Fibroblast of lung (primary cell): ENCODE results near the gene LPCAT3. TPM values are rescaled to one million over a fixed set of nuclear protein-coding genes. Genes with fewer than 3 reads are reported as not detected.

Source experiments
- DNase-seq, 2 donors: peaks; one replicate each; pipeline versions ENCODE4 v3.0.0 to v3.0.0-alpha.2; 2010; ENCODE audit warnings: low read depth in 2 of 2
- H2AFZ ChIP-seq: 2 replicates; pipeline ENCODE4 v1.5.1; 2012; ENCODE audit warnings: low read length, control low read depth, inconsistent platforms
- H3K27ac ChIP-seq: 2 replicates; pipeline ENCODE4 v1.5.1; 2011; ENCODE audit warnings: low read length, control low read depth; ENCODE audit not compliant: insufficient read depth
- H3K27me3 ChIP-seq: 2 replicates; pipeline ENCODE4 v1.5.1; 2011; ENCODE audit warnings: mild to moderate bottlenecking, low read length; ENCODE audit not compliant: control insufficient read depth, insufficient read depth
- H3K36me3 ChIP-seq: 2 replicates; pipeline ENCODE4 v1.5.1; 2011; ENCODE audit warnings: low read length; ENCODE audit not compliant: control insufficient read depth, insufficient read depth
- H3K4me1 ChIP-seq: 2 replicates; pipeline ENCODE4 v1.5.1; 2011; ENCODE audit warnings: low read length; ENCODE audit not compliant: control insufficient read depth, insufficient read depth; ENCODE audit errors: extremely low read depth
- H3K4me2 ChIP-seq: 2 replicates; pipeline ENCODE4 v1.5.1; 2011; ENCODE audit warnings: low read length, control low read depth; ENCODE audit not compliant: insufficient read depth; ENCODE audit errors: extremely low read depth
- H3K4me3 ChIP-seq, 4 experiments: fragments of 200-600 bp in 1 of 4; sonication (generic) in 1 of 4; replicated peaks in 1 of 4; 2 replicates each; pipeline ENCODE4 v1.5.1; 2011 to 2016; ENCODE audit warnings: low read length in 4 of 4, low read depth in 3 of 4, mild to moderate bottlenecking in 3 of 4, control low read depth in 2 of 4, inconsistent platforms in 1 of 4, mixed read lengths in 1 of 4; ENCODE audit not compliant: insufficient read depth in 1 of 4; ENCODE audit errors: control extremely low read depth in 1 of 4
- H3K79me2 ChIP-seq: 2 replicates; pipeline ENCODE4 v1.5.1; 2012; ENCODE audit warnings: mild to moderate bottlenecking, low read length, inconsistent platforms; ENCODE audit not compliant: control insufficient read depth, insufficient read depth
- H3K9ac ChIP-seq: 2 replicates; pipeline ENCODE4 v1.5.1; 2011; ENCODE audit warnings: mild to moderate bottlenecking, low read length, control low read depth; ENCODE audit not compliant: insufficient read depth
- H3K9me3 ChIP-seq: 2 replicates; pipeline ENCODE4 v1.5.1; 2012; ENCODE audit warnings: low read depth, low read length; ENCODE audit not compliant: control insufficient read depth, insufficient read depth
- H4K20me1 ChIP-seq: 2 replicates; pipeline ENCODE4 v1.5.1; 2011; ENCODE audit warnings: low read length; ENCODE audit not compliant: control insufficient read depth, insufficient read depth; ENCODE audit errors: extremely low read depth
- EZH2 ChIP-seq: IDR thresholded peaks from 2 replicates; pipeline ENCODE4 v1.5.1; 2012; ENCODE audit warnings: low read length, control low read depth, mild to moderate bottlenecking; ENCODE audit errors: missing control alignments
- polyA plus RNA-seq, 2 donors: library from polyadenylated mRNA; depleted of rRNA in 1 of 2; stranded (reverse) in 1 of 2; unstranded in 1 of 2; fragments of >200 nt; gene quantifications; 2 replicates each; pipeline ENCODE4 v1.2.1, GENCODE V29; 2011 to 2012; ENCODE audit warnings: missing spikeins in 1 of 2
- total RNA-seq: library from RNA; depleted of rRNA; stranded (reverse); fragments of >200 nt; gene quantifications from 2 replicates; pipeline ENCODE4 v1.2.1, GENCODE V29; 2014
- TF ChIP-seq, protein P1 (sequence below), 2 donors: IDR thresholded peaks in 1 of 2; conservative IDR thresholded peaks in 1 of 2; 1 replicate in 1 of 2; 2 replicates in 1 of 2; pipeline ENCODE4 v1.5.1; 2011 to 2012; ENCODE audit warnings: low read length in 2 of 2, control low read depth in 1 of 2, inconsistent platforms in 1 of 2, low read depth in 1 of 2, mild to moderate bottlenecking in 1 of 2

The LPCAT3 gene
- total and polyA plus RNA-seq, 2 donors (not counting 1 experiment from before 2014, with no cell fraction given), result 11.4 to 54.0 TPM

GRCh38 chr12:7061138-7061537 lies 42.9 kb upstream of the LPCAT3 start:
- peaks cover 17% of the 10 kb centered on the region for H3K4me1 ChIP-seq
- no peak for TF ChIP-seq EZH2
- TF ChIP-seq, protein P1, sequence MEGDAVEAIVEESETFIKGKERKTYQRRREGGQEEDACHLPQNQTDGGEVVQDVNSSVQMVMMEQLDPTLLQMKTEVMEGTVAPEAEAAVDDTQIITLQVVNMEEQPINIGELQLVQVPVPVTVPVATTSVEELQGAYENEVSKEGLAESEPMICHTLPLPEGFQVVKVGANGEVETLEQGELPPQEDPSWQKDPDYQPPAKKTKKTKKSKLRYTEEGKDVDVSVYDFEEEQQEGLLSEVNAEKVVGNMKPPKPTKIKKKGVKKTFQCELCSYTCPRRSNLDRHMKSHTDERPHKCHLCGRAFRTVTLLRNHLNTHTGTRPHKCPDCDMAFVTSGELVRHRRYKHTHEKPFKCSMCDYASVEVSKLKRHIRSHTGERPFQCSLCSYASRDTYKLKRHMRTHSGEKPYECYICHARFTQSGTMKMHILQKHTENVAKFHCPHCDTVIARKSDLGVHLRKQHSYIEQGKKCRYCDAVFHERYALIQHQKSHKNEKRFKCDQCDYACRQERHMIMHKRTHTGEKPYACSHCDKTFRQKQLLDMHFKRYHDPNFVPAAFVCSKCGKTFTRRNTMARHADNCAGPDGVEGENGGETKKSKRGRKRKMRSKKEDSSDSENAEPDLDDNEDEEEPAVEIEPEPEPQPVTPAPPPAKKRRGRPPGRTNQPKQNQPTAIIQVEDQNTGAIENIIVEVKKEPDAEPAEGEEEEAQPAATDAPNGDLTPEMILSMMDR (conservative IDR thresholded peaks at IDR 0.05 in 1 of 2, IDR thresholded peaks at IDR 0.05 in 1 of 2; ENCODE audit: low read depth in 1 of 2, low read length in 2 of 2), result no peak
- no peaks in the 10 kb centered on the region for H3K9me3 ChIP-seq
- H4K20me1 ChIP-seq, result no peaks in the 10 kb centered on the region
- H2AFZ ChIP-seq, result peak overlapping the region; percentile 44
- H3K27me3 ChIP-seq, result no peaks in the 10 kb centered on the region
- no peaks in the 10 kb centered on the region for H3K79me2 ChIP-seq
- H3K27ac ChIP-seq, result peak overlapping the region; percentile 90
- DNase-seq, result no peak
- peak overlapping the region; percentile 68 for H3K9ac ChIP-seq
- H3K4me3 ChIP-seq, result peak overlapping the region; percentile 59 to 90 (median 71)
- H3K4me2 ChIP-seq, result peak overlapping the region; percentile 100
- H3K36me3 ChIP-seq, result peaks cover 3% of the 10 kb centered on the region

- peaks cover 1% of the 10 kb centered on the region for H3K27me3 ChIP-seq
- no peaks in the 10 kb centered on the region for H4K20me1 ChIP-seq
- no peaks in the 10 kb centered on the region for H3K9me3 ChIP-seq
- peak within 1 kb of the TSS; percentile 90 for H3K27ac ChIP-seq
- H2AFZ ChIP-seq, result peak within 1 kb of the TSS; percentile 44
- H3K4me1 ChIP-seq, result peaks cover 17% of the 10 kb centered on the region
- H3K36me3 ChIP-seq, result peaks cover 3% of the 10 kb centered on the region
- peak within 1 kb of the TSS; percentile 59 to 90 (median 71) for H3K4me3 ChIP-seq
- no peaks in the 10 kb centered on the region for H3K79me2 ChIP-seq
- peak within 1 kb of the TSS; percentile 68 for H3K9ac ChIP-seq
- peak; percentile 93 to 99 for DNase-seq
- H3K4me2 ChIP-seq, result peak within 1 kb of the TSS; percentile 100
- TF ChIP-seq EZH2, result no peak
- TF ChIP-seq, protein P1 (conservative IDR thresholded peaks at IDR 0.05 in 1 of 2, IDR thresholded peaks at IDR 0.05 in 1 of 2; ENCODE audit: low read depth in 1 of 2, low read length in 2 of 2), result peak; percentile 90 to 92
These were observed 42.2 kb upstream of the LPCAT3 start, which contains the start of gene C1S for GRCh38 chr12:7060353-7060954. TSS of gene C1S (plus strand) at chr12:7060718. CDS start at chr12:7061913, 1,195 bp downstream.

GRCh38 chr12:7059780-7060179 lies 41.5 kb upstream of the LPCAT3 start:
- peaks cover 17% of the 10 kb centered on the region for H3K4me1 ChIP-seq
- H2AFZ ChIP-seq, result no peak overlapping the region
- no peaks in the 10 kb centered on the region for H3K9me3 ChIP-seq
- DNase-seq, result no peak
- peaks cover 6% of the 10 kb centered on the region for H3K27me3 ChIP-seq
- H3K79me2 ChIP-seq, result no peaks in the 10 kb centered on the region
- H3K36me3 ChIP-seq, result peaks cover 3% of the 10 kb centered on the region
- H3K4me3 ChIP-seq, result no peak overlapping the region
- H3K27ac ChIP-seq, result peak overlapping the region; percentile 61
- TF ChIP-seq EZH2, result no peak
- TF ChIP-seq, protein P1 (conservative IDR thresholded peaks at IDR 0.05 in 1 of 2, IDR thresholded peaks at IDR 0.05 in 1 of 2; ENCODE audit: low read depth in 1 of 2, low read length in 2 of 2), result no peak
- H3K4me2 ChIP-seq, result no peak overlapping the region
- H4K20me1 ChIP-seq, result no peaks in the 10 kb centered on the region
- no peak overlapping the region for H3K9ac ChIP-seq
